Measurements from ENCODE around the gene SERGEF.

DNA sequence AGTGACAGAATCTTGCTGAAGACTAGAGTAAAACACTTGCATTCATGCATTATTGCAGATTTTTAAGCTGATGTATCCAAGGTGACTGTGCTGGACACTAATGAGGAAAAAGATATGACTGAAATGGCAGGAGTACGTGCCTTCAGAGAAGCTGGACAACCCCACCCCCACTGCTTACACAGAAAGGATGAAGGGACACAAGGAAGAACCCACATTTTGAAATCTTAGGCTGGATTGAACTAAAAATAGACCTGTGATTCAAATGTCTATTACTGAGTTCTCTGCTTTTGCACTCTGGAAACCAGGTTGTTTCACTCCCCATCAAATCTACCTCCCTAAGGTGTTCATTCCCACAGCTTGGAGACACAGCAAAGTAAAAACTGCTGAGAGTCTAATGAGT lies 161.2 kb downstream of the SERGEF start:
- no peak for TF ChIP-seq TAF1 (conservative IDR thresholded peaks at IDR 0.05)
- TF ChIP-seq, protein P1, sequence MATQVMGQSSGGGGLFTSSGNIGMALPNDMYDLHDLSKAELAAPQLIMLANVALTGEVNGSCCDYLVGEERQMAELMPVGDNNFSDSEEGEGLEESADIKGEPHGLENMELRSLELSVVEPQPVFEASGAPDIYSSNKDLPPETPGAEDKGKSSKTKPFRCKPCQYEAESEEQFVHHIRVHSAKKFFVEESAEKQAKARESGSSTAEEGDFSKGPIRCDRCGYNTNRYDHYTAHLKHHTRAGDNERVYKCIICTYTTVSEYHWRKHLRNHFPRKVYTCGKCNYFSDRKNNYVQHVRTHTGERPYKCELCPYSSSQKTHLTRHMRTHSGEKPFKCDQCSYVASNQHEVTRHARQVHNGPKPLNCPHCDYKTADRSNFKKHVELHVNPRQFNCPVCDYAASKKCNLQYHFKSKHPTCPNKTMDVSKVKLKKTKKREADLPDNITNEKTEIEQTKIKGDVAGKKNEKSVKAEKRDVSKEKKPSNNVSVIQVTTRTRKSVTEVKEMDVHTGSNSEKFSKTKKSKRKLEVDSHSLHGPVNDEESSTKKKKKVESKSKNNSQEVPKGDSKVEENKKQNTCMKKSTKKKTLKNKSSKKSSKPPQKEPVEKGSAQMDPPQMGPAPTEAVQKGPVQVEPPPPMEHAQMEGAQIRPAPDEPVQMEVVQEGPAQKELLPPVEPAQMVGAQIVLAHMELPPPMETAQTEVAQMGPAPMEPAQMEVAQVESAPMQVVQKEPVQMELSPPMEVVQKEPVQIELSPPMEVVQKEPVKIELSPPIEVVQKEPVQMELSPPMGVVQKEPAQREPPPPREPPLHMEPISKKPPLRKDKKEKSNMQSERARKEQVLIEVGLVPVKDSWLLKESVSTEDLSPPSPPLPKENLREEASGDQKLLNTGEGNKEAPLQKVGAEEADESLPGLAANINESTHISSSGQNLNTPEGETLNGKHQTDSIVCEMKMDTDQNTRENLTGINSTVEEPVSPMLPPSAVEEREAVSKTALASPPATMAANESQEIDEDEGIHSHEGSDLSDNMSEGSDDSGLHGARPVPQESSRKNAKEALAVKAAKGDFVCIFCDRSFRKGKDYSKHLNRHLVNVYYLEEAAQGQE (IDR thresholded peaks at IDR 0.05) = no peak
- TF ChIP-seq, protein P2, sequence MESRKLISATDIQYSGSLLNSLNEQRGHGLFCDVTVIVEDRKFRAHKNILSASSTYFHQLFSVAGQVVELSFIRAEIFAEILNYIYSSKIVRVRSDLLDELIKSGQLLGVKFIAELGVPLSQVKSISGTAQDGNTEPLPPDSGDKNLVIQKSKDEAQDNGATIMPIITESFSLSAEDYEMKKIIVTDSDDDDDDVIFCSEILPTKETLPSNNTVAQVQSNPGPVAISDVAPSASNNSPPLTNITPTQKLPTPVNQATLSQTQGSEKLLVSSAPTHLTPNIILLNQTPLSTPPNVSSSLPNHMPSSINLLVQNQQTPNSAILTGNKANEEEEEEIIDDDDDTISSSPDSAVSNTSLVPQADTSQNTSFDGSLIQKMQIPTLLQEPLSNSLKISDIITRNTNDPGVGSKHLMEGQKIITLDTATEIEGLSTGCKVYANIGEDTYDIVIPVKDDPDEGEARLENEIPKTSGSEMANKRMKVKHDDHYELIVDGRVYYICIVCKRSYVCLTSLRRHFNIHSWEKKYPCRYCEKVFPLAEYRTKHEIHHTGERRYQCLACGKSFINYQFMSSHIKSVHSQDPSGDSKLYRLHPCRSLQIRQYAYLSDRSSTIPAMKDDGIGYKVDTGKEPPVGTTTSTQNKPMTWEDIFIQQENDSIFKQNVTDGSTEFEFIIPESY (IDR thresholded peaks at IDR 0.05) = no peak
- TF ChIP-seq RAD21 (IDR thresholded peaks at IDR 0.05) = no peak
- TF ChIP-seq, protein P3, sequence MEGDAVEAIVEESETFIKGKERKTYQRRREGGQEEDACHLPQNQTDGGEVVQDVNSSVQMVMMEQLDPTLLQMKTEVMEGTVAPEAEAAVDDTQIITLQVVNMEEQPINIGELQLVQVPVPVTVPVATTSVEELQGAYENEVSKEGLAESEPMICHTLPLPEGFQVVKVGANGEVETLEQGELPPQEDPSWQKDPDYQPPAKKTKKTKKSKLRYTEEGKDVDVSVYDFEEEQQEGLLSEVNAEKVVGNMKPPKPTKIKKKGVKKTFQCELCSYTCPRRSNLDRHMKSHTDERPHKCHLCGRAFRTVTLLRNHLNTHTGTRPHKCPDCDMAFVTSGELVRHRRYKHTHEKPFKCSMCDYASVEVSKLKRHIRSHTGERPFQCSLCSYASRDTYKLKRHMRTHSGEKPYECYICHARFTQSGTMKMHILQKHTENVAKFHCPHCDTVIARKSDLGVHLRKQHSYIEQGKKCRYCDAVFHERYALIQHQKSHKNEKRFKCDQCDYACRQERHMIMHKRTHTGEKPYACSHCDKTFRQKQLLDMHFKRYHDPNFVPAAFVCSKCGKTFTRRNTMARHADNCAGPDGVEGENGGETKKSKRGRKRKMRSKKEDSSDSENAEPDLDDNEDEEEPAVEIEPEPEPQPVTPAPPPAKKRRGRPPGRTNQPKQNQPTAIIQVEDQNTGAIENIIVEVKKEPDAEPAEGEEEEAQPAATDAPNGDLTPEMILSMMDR (IDR thresholded peaks at IDR 0.05; ENCODE audit: low read depth, low read length, missing input control) = no peak
- no peak for TF ChIP-seq GABPA (IDR thresholded peaks at IDR 0.05 in 1 of 2, conservative IDR thresholded peaks at IDR 0.05 in 1 of 2)
- TF ChIP-seq YY1 (IDR thresholded peaks at IDR 0.05) = no peak
- no peak for TF ChIP-seq RXRA (IDR thresholded peaks at IDR 0.05)
